Neural progenitor cell (in vitro differentiated cells): Measurements from ENCODE around the gene CFAP299. TPM values are rescaled to one million over a fixed set of nuclear protein-coding genes. Genes with fewer than 3 reads are reported as not detected.

Source experiments
- DNase-seq: peaks from one replicate; pipeline ENCODE4 v3.0.0-alpha.2; 2016; ENCODE audit warnings: low spot score
- H2AFZ ChIP-seq: fragments of 200-600 bp; sonication (generic); replicated peaks from 2 replicates; pipeline ENCODE4 v1.6.1; 2016; ENCODE audit warnings: antibody characterized with exemption
- H3F3A ChIP-seq: fragments of 200-600 bp; sonication (generic); 2 replicates; pipeline ENCODE4 v1.6.1; 2016; ENCODE audit warnings: antibody characterized with exemption, low read depth
- H3K27ac ChIP-seq: fragments of 200-600 bp; sonication (generic); 2 replicates; pipeline ENCODE4 v1.5.1; 2016; ENCODE audit warnings: mild to moderate bottlenecking
- H3K27me3 ChIP-seq: fragments of 200-600 bp; sonication (generic); 2 replicates; pipeline ENCODE4 v1.6.1; 2016; ENCODE audit warnings: mild to moderate bottlenecking, moderate library complexity
- H3K36me3 ChIP-seq: fragments of 200-600 bp; sonication (generic); 2 replicates; pipeline ENCODE4 v1.5.1; 2016
- H3K4me1 ChIP-seq: fragments of 200-600 bp; sonication (generic); 2 replicates; pipeline ENCODE4 v1.6.1; 2016; ENCODE audit warnings: mixed run types
- H3K4me2 ChIP-seq: fragments of 200-600 bp; sonication (generic); 2 replicates; pipeline ENCODE4 v1.6.1; 2016
- H3K4me3 ChIP-seq: fragments of 200-600 bp; sonication (generic); 2 replicates; pipeline ENCODE4 v1.5.1; 2016
- H3K79me2 ChIP-seq: fragments of 200-600 bp; sonication (generic); 2 replicates; pipeline ENCODE4 v1.6.1; 2016; ENCODE audit warnings: low read depth
- H3K9ac ChIP-seq: fragments of 200-600 bp; sonication (generic); 2 replicates; pipeline ENCODE4 v1.6.1; 2016
- H3K9me3 ChIP-seq: fragments of 200-600 bp; sonication (generic); 2 replicates; pipeline ENCODE4 v1.5.1; 2016; ENCODE audit warnings: low read depth
- H4K20me1 ChIP-seq: fragments of 200-600 bp; sonication (generic); 2 replicates; pipeline ENCODE4 v1.6.1; 2016; ENCODE audit warnings: low read depth
- H3K27ac Mint-ChIP-seq: 3 replicates; pipeline ENCODE4 v1.8.0; 2021; ENCODE audit warnings: mixed read lengths
- H3K27me3 Mint-ChIP-seq: 2 replicates; pipeline ENCODE4 v1.8.0; 2022; ENCODE audit warnings: low read depth, mild to moderate bottlenecking, inconsistent platforms, moderate library complexity, mixed read lengths; ENCODE audit not compliant: insufficient read depth
- H3K36me3 Mint-ChIP-seq: 3 replicates; pipeline ENCODE4 v1.8.0; 2021; ENCODE audit warnings: mixed read lengths
- H3K4me1 Mint-ChIP-seq: 3 replicates; pipeline ENCODE4 v1.8.0; 2021; ENCODE audit warnings: mixed read lengths
- H3K4me3 Mint-ChIP-seq: 3 replicates; pipeline ENCODE4 v1.8.0; 2021; ENCODE audit warnings: mild to moderate bottlenecking, moderate library complexity, mixed read lengths
- H3K9me3 Mint-ChIP-seq: 3 replicates; pipeline ENCODE4 v1.8.0; 2020; ENCODE audit warnings: mixed read lengths
- CTCF ChIP-seq: fragments of 200-600 bp; sonication (generic); IDR thresholded peaks from 2 replicates; pipeline ENCODE4 v1.5.1; 2017; ENCODE audit warnings: antibody characterized with exemption, mild to moderate bottlenecking
- EZH2 ChIP-seq: fragments of 200-600 bp; sonication (generic); IDR thresholded peaks from 2 replicates; pipeline ENCODE4 v1.6.1; 2017; ENCODE audit warnings: antibody characterized with exemption, mild to moderate bottlenecking, moderate library complexity
- EZH2phosphoT487 ChIP-seq: fragments of 200-600 bp; sonication (generic); IDR thresholded peaks from 2 replicates; pipeline ENCODE4 v1.6.1; 2017; ENCODE audit warnings: antibody characterized with exemption
- total RNA-seq: library from RNA; depleted of rRNA; stranded (reverse); fragments of >200 nt; gene quantifications from 2 replicates; pipeline ENCODE4 v1.2.3, GENCODE V29; 2015; ENCODE audit warnings: low replicate concordance

CFAP299 gene
- total RNA-seq, 1 donor from 2014 or later = not detected

- Mint-ChIP-seq H3K27me3 (no peaks in the 10 kb centered on the region), H3K9me3 (no peaks in the 10 kb centered on the region), H3K27ac (no peak overlapping the region), H3K4me3 (no peak overlapping the region), H3K36me3 (no peaks in the 10 kb centered on the region), H3K4me1 (no peaks in the 10 kb centered on the region)
- no peaks in the 10 kb centered on the region for H3K9me3 ChIP-seq
- H3F3A ChIP-seq = peaks cover 8% of the 10 kb centered on the region
- no peak overlapping the region for H3K4me3 ChIP-seq
- H2AFZ ChIP-seq = no peak overlapping the region
- no peaks in the 10 kb centered on the region for H3K27me3 ChIP-seq
- no peak overlapping the region for H3K27ac ChIP-seq
- H3K4me2 ChIP-seq = no peak overlapping the region
- no peaks in the 10 kb centered on the region for H3K36me3 ChIP-seq
- no peak overlapping the region for H3K9ac ChIP-seq
- no peaks in the 10 kb centered on the region for H3K79me2 ChIP-seq
- no peak for DNase-seq
- TF ChIP-seq EZH2phosphoT487 = no peak
- TF ChIP-seq EZH2 = no peak
- TF ChIP-seq CTCF = no peak
- no peaks in the 10 kb centered on the region for H3K4me1 ChIP-seq
- H4K20me1 ChIP-seq = no peaks in the 10 kb centered on the region
These were observed 52.1 kb downstream of the CFAP299 start for GRCh38 chr4:80387390-80388283.

- no peaks in the 10 kb centered on the region for H3K4me1 ChIP-seq
- Mint-ChIP-seq H3K4me3 (no peak overlapping the region), H3K9me3 (no peaks in the 10 kb centered on the region), H3K4me1 (no peaks in the 10 kb centered on the region), H3K27ac (no peak overlapping the region), H3K36me3 (no peaks in the 10 kb centered on the region), H3K27me3 (no peaks in the 10 kb centered on the region)
- H3K27ac ChIP-seq = no peak overlapping the region
- H3K9ac ChIP-seq = no peak overlapping the region
- no peaks in the 10 kb centered on the region for H3K27me3 ChIP-seq
- H4K20me1 ChIP-seq = no peaks in the 10 kb centered on the region
- H3K9me3 ChIP-seq = no peaks in the 10 kb centered on the region
- TF ChIP-seq EZH2 (no peak), CTCF (no peak), EZH2phosphoT487 (no peak)
- no peak overlapping the region for H3K4me2 ChIP-seq
- H2AFZ ChIP-seq = no peak overlapping the region
- H3F3A ChIP-seq = peaks cover 8% of the 10 kb centered on the region
- no peak for DNase-seq
- H3K4me3 ChIP-seq = no peak overlapping the region
- H3K36me3 ChIP-seq = no peaks in the 10 kb centered on the region
- no peaks in the 10 kb centered on the region for H3K79me2 ChIP-seq
These were observed 52.7 kb downstream of the CFAP299 start for GRCh38 chr4:80388284-80388607.

- DNase-seq = no peak
- no peaks in the 10 kb centered on the region for H3K9me3 ChIP-seq
- no peaks in the 10 kb centered on the region for H3K27me3 Mint-ChIP-seq
- H3K9me3 Mint-ChIP-seq = no peaks in the 10 kb centered on the region
- TF ChIP-seq EZH2 = no peak
- TF ChIP-seq EZH2phosphoT487 = no peak
- TF ChIP-seq CTCF = no peak
- no peak overlapping the region for H3K4me3 ChIP-seq
- no peaks in the 10 kb centered on the region for H3K4me1 Mint-ChIP-seq
- no peak overlapping the region for H3K4me3 Mint-ChIP-seq
- no peak overlapping the region for H3K27ac Mint-ChIP-seq
- no peaks in the 10 kb centered on the region for H4K20me1 ChIP-seq
- no peaks in the 10 kb centered on the region for H3K36me3 Mint-ChIP-seq
- H3K27ac ChIP-seq = no peak overlapping the region
- H3K4me2 ChIP-seq = no peak overlapping the region
- no peaks in the 10 kb centered on the region for H3K27me3 ChIP-seq
- no peaks in the 10 kb centered on the region for H3K4me1 ChIP-seq
- H2AFZ ChIP-seq = no peak overlapping the region
- H3K79me2 ChIP-seq = no peaks in the 10 kb centered on the region
- no peaks in the 10 kb centered on the region for H3K36me3 ChIP-seq
- no peak overlapping the region for H3K9ac ChIP-seq
- H3F3A ChIP-seq = peaks cover 8% of the 10 kb centered on the region
These were observed 54.6 kb downstream of the CFAP299 start for GRCh38 chr4:80390178-80390577.
